ENCODE results near the gene AGA.

DNA sequence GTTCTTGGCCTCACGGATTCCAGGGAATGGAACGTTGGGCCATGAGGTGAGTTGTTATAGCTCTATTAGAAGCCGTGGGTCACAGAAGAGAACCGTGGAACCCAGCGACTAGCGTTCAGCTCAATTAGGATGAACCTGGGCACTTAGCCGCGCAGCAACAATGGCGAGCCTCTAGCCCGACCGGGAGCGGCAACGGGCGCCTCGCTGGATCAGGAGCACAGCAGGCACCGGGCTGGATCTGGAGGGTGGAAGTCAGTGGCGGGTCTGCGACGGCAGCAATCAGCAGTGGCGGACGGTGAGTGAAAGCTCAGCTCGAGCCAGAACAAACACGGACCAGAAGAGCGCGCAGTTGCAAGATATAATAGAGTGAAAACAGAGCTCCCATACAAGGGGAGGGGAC, 34.2 kb downstream of the AGA start:
- no peak for TF ChIP-seq CTCF (IDR thresholded peaks at IDR 0.05)
- no peak for TF ChIP-seq POLR2A (IDR thresholded peaks at IDR 0.05)
- TF ChIP-seq POLR2AphosphoS5 (IDR thresholded peaks at IDR 0.05) = no peak

Data from prostate gland (tissue), 2 donors.